Thoracic aorta (tissue), 2 donors: ENCODE results near the gene EPX. TPM values are rescaled to one million over a fixed set of nuclear protein-coding genes. Genes with fewer than 3 reads are reported as not detected.

Experiments
- ATAC-seq: fragments of 150-250 bp; one replicate; pipeline ENCODE4 v1.8.0; 2017; ENCODE audit warnings: low read depth; ENCODE audit not compliant: insufficient number of reproducible peaks, low FRiP score
- DNase-seq: peaks from one replicate; pipeline ENCODE4 v3.0.0-alpha.2; 2020; ENCODE audit warnings: low spot score
- H3K27ac ChIP-seq, 2 donors: fragments of 200-600 bp; sonication (generic); 1 replicate in 1 of 2; 2 replicates in 1 of 2; pipeline ENCODE4 v1.5.1; 2016; ENCODE audit warnings: mild to moderate bottlenecking in 2 of 2, moderate library complexity in 2 of 2
- H3K27me3 ChIP-seq: fragments of 200-600 bp; sonication (generic); replicated peaks from 2 replicates; pipeline ENCODE4 v1.6.0; 2016; ENCODE audit warnings: mild to moderate bottlenecking; ENCODE audit not compliant: insufficient read depth
- H3K36me3 ChIP-seq: fragments of 200-600 bp; sonication (generic); one replicate; pipeline ENCODE4 v1.5.1; 2016
- H3K4me1 ChIP-seq, 2 donors: fragments of 200-600 bp; sonication (generic); 1 replicate in 1 of 2; 2 replicates in 1 of 2; pipeline versions ENCODE4 v1.5.1 to v1.6.0; 2016; ENCODE audit warnings: low read depth in 2 of 2, mild to moderate bottlenecking in 1 of 2; ENCODE audit not compliant: control insufficient read depth in 1 of 2
- H3K4me3 ChIP-seq: fragments of 200-600 bp; sonication (generic); 2 replicates; pipeline ENCODE4 v1.5.1; 2016; ENCODE audit warnings: mild to moderate bottlenecking
- H3K9me3 ChIP-seq: fragments of 200-600 bp; sonication (generic); 2 replicates; pipeline ENCODE4 v1.5.1; 2016
- CTCF ChIP-seq: fragments of 200-600 bp; sonication (generic); IDR thresholded peaks from one replicate; pipeline ENCODE4 v1.5.1; 2019; ENCODE audit warnings: antibody characterized with exemption
- total RNA-seq, 2 donors: library from RNA; depleted of rRNA; stranded (reverse); fragments of >200 nt; gene quantifications; one replicate each; pipeline versions ENCODE4 v1.1.0 to v1.2.3, GENCODE V29; 2016

The EPX gene
- total RNA-seq, 2 donors from 2014 or later: not detected

GRCh38 chr17:58161566-58161965 lies 31.0 kb upstream of the EPX start:
- no peaks in the 10 kb centered on the region for H3K36me3 ChIP-seq
- H3K9me3 ChIP-seq: no peaks in the 10 kb centered on the region
- H3K27me3 ChIP-seq: peaks cover 3% of the 10 kb centered on the region
- DNase-seq (no peak), ATAC-seq (no peak)
- no peak overlapping the region for H3K27ac ChIP-seq
- TF ChIP-seq CTCF: no peak
- no peaks in the 10 kb centered on the region for H3K4me1 ChIP-seq
- no peak overlapping the region for H3K4me3 ChIP-seq

DNA sequence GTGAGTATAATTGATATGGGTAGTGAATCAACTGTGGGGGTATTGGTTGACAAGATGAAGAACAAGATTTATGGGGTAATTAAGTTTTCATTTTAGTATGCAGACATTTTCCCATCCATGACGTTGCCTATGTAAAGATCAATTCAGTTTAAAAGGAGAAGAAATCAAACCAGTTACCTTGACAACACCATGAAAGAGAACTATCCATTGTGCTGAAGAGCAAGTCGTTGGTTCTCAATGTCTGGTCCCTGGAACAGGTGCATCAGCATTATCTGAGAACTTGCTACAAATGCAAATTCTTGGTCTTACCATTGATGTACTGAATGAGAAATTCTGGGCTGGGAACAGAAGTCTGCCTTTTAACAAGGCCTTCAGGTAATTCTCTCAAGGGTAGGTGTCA lies 26.5 kb upstream of the EPX start:
- peaks cover 3% of the 10 kb centered on the region for H3K27me3 ChIP-seq
- no peak for TF ChIP-seq CTCF
- no peaks in the 10 kb centered on the region for H3K4me1 ChIP-seq
- no peak for DNase-seq
- no peaks in the 10 kb centered on the region for H3K9me3 ChIP-seq
- no peak overlapping the region for H3K4me3 ChIP-seq
- no peak overlapping the region for H3K27ac ChIP-seq
- no peak for ATAC-seq
- no peaks in the 10 kb centered on the region for H3K36me3 ChIP-seq

DNA sequence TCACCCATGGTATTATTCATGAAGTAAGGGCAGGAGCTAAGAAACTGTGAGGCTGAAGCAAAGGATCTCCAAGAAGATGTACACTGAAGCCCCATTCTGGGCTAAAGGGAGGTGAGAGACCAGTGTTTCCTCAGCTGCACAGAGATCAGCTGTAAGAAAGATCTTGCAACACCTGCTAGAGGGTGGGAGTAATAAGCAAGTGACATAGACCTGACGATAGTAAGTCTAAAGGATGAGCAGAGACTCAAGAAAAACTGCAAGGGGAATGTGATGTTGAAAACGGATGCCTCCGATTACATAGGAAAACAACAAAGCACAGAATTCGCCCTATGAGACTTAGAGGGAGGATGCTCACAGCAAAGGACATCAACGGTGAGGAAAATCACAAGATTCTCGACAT lies 25.8 kb upstream of the EPX start, which contains the start of gene OR4D2:
Gene OR4D2 (plus strand): TSS at position 301 of the 400 bp plus-strand sequence. CDS start 2,674 bp downstream, outside the sequence.
- no peak within 1 kb of the TSS for H3K27ac ChIP-seq
- DNase-seq (no peak), ATAC-seq (no peak)
- no peak within 1 kb of the TSS for H3K4me3 ChIP-seq
- H3K27me3 ChIP-seq: peaks cover 3% of the 10 kb centered on the region
- no peak for TF ChIP-seq CTCF
- H3K36me3 ChIP-seq: no peaks in the 10 kb centered on the region
- H3K9me3 ChIP-seq: no peaks in the 10 kb centered on the region
- no peaks in the 10 kb centered on the region for H3K4me1 ChIP-seq

GRCh38 chr17:58170622-58171021 lies 21.9 kb upstream of the EPX start:
- no peak for TF ChIP-seq CTCF
- no peaks in the 10 kb centered on the region for H3K4me1 ChIP-seq
- DNase-seq (no peak), ATAC-seq (no peak)
- H3K27ac ChIP-seq: no peak overlapping the region
- no peak overlapping the region for H3K4me3 ChIP-seq
- no peaks in the 10 kb centered on the region for H3K27me3 ChIP-seq
- H3K36me3 ChIP-seq: no peaks in the 10 kb centered on the region
- H3K9me3 ChIP-seq: no peaks in the 10 kb centered on the region

GRCh38 chr17:58172369-58173071 lies 20.0 kb upstream of the EPX start:
- Histone ChIP-seq H3K9me3 (no peaks in the 10 kb centered on the region), H3K27me3 (no peaks in the 10 kb centered on the region), H3K27ac (no peak overlapping the region), H3K4me1 (no peaks in the 10 kb centered on the region), H3K4me3 (no peak overlapping the region), H3K36me3 (no peaks in the 10 kb centered on the region)
- DNase-seq (no peak), ATAC-seq (no peak)
- TF ChIP-seq CTCF: no peak
